BE2C (cell line): ENCODE results near the gene AUTS2.

Experiments
- DNase-seq: peaks from one replicate; pipeline ENCODE4 v3.0.0-alpha.2; 2020
- H3K27me3 ChIP-seq: fragments of 250-450 bp; sonication (Bioruptor Pico); 2 replicates; pipeline ENCODE4 v1.5.1; 2020; ENCODE audit warnings: mild to moderate bottlenecking
- H3K36me3 ChIP-seq: fragments of 250-450 bp; sonication (Bioruptor Pico); 2 replicates; pipeline ENCODE4 v1.5.1; 2020; ENCODE audit warnings: mild to moderate bottlenecking
- H3K4me1 ChIP-seq: fragments of 250-450 bp; sonication (Bioruptor Pico); 2 replicates; pipeline ENCODE4 v1.5.1; 2020
- H3K4me3 ChIP-seq: 2 replicates; pipeline ENCODE4 v1.5.1; 2011; ENCODE audit warnings: low read depth, low read length
- H3K9me3 ChIP-seq: fragments of 250-450 bp; sonication (Bioruptor Pico); 2 replicates; pipeline ENCODE4 v1.5.1; 2020
- TF ChIP-seq, protein P1 (sequence below): IDR thresholded peaks from 2 replicates; pipeline ENCODE4 v1.5.1; 2012; ENCODE audit warnings: mild to moderate bottlenecking, low read depth, low read length

Gene AUTS2

DNA sequence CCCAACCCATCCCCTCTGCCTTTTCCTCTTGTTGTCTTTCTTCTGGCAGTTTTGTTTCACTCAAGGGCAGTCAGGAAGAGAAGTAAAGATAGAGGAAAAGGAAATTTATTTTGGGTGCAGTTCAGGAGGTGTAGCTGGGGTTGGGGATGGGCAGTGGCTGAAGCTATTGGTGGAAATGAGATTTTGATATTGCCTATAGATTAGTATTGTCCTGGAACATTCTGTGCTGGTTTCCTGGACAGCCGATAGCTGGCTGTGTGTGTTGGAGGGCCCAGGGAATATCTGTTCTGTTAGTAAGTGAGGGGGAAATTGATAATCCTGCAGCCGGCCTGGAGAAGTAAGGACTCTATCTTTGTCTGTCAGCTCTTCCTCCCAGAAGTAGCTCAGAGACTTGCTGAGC lies 107.8 kb downstream of the AUTS2 start:
- H3K4me3 ChIP-seq: no peak overlapping the region
- no peaks in the 10 kb centered on the region; the same call in 1 of the 2 replicates for H3K27me3 ChIP-seq
- H3K9me3 ChIP-seq: no peaks in the 10 kb centered on the region
- TF ChIP-seq, protein P1, sequence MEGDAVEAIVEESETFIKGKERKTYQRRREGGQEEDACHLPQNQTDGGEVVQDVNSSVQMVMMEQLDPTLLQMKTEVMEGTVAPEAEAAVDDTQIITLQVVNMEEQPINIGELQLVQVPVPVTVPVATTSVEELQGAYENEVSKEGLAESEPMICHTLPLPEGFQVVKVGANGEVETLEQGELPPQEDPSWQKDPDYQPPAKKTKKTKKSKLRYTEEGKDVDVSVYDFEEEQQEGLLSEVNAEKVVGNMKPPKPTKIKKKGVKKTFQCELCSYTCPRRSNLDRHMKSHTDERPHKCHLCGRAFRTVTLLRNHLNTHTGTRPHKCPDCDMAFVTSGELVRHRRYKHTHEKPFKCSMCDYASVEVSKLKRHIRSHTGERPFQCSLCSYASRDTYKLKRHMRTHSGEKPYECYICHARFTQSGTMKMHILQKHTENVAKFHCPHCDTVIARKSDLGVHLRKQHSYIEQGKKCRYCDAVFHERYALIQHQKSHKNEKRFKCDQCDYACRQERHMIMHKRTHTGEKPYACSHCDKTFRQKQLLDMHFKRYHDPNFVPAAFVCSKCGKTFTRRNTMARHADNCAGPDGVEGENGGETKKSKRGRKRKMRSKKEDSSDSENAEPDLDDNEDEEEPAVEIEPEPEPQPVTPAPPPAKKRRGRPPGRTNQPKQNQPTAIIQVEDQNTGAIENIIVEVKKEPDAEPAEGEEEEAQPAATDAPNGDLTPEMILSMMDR: no peak
- no peaks in the 10 kb centered on the region for H3K36me3 ChIP-seq
- no peak for DNase-seq
- H3K4me1 ChIP-seq: peaks cover 24% of the 10 kb centered on the region

DNA sequence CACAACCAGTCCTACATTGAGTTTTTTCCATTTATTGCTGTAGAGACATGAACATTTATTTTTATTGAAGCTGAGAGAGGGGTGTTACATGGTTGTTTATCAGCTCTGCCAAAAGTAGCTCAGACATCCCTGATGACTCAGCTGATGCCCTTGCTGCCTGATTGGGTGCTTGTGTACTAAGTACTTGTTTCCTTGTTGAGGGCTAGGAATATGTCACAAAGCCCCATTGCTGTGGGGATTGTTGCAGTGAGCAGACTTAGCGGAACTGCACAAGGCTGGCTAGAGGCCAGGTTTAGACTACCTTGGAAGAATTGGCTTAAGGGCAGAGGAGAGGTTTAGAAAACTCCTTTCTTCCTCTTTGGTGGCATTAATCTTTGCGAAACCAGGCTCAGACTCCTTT lies 110.6 kb downstream of the AUTS2 start:
- no peak overlapping the region for H3K4me3 ChIP-seq
- H3K36me3 ChIP-seq: no peaks in the 10 kb centered on the region
- peaks cover 8% of the 10 kb centered on the region for H3K4me1 ChIP-seq
- DNase-seq: peak; percentile 19
- TF ChIP-seq, protein P1: no peak
- H3K27me3 ChIP-seq: no peaks in the 10 kb centered on the region; the same call in 1 of the 2 replicates
- H3K9me3 ChIP-seq: no peaks in the 10 kb centered on the region

DNA sequence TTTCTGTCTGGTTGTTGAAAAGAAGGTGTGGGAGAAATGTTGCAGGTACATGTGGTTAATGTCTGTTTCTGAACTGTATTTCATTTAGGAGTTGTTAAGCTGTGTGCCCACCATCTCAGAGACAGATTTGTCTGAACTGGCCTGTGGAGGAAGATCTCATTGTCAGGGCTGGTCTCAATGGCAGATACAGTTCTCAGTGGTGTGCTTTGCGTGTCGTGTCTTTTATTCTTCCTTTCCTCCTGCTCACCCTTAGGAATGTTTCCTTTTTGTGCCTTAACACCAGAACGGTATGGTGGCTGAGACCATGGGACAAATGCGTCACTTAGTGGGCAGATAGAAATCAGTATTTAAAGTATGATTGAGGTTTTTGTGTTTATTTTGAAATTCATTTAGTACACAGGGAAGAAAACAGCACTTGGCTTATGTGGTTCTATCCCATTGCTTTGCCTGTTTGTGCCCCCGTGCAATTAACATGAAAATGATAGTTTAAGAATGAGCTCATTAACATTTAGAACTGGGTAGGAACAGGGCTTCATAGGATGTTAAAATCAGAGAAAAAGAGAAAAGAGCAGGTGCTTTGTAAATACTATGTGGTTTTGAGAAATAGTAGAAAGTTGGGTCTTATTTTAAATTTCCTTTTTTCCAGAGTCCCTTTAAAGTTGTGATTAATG lies 112.6 kb downstream of the AUTS2 start:
- no peak for DNase-seq
- Histone ChIP-seq H3K9me3 (no peaks in the 10 kb centered on the region), H3K36me3 (no peaks in the 10 kb centered on the region), H3K4me3 (no peak overlapping the region), H3K4me1 (peaks cover 7% of the 10 kb centered on the region; the same call in 1 of the 2 replicates), H3K27me3 (no peaks in the 10 kb centered on the region)
- TF ChIP-seq, protein P1: no peak

DNA sequence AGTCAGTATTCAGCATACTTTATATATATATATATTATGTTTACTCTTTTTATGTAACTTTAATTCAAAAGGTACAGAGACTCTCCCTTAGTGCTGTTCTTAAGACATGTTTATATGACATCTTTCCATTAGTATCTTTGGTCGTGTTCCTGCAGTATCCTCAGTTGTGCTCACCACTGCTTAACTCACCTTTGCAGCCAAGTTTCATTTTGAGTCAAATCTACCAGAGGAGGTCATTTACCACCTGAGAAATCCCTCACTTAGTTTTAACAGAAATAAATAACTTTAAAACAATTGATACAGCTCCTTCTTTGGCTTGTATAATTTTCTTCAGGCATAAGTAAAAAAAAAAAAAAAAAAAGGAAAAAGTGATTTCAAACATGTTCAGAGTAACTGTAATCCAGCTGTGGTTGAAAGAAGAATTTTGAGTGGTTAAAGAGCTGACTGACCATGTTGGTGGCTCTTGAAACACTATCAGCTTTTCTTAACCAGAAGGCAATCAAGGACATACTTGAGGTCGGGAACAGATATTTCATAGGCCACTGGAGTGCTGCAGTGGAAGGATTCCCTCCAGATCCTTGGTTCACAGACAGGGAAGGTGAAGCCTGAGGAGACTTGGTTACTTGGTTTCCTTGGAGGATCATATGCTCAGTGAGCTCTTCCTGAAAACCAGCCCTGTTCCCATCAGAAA lies 116.8 kb downstream of the AUTS2 start:
- Histone ChIP-seq H3K27me3 (no peaks in the 10 kb centered on the region), H3K4me1 (peaks cover 11% of the 10 kb centered on the region), H3K36me3 (no peaks in the 10 kb centered on the region), H3K4me3 (no peak overlapping the region), H3K9me3 (no peaks in the 10 kb centered on the region)
- TF ChIP-seq, protein P1: no peak
- no peak for DNase-seq

DNA sequence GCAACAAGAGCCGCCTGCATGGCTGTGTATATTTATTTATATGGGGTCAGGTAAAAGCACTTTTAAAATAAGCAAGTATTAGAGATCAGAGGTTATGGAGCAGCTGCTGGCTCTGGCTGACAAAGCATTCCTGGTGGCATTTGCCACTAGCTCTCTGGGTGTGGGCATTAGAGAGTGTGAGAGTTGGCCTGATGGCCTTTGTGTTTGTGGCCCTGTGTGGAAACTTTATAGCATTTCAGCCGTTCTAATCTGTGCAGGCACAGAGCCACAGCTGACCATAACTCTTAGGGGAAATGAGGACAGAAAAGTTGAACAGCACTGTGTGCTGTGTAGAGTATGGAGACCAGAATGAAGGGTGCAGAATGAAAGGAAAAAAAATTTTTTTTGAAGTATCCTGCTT lies 118.9 kb downstream of the AUTS2 start:
- TF ChIP-seq, protein P1: no peak
- H3K27me3 ChIP-seq: no peaks in the 10 kb centered on the region
- peaks cover 11% of the 10 kb centered on the region for H3K4me1 ChIP-seq
- no peak overlapping the region for H3K4me3 ChIP-seq
- no peaks in the 10 kb centered on the region for H3K36me3 ChIP-seq
- no peaks in the 10 kb centered on the region for H3K9me3 ChIP-seq
- DNase-seq: no peak

DNA sequence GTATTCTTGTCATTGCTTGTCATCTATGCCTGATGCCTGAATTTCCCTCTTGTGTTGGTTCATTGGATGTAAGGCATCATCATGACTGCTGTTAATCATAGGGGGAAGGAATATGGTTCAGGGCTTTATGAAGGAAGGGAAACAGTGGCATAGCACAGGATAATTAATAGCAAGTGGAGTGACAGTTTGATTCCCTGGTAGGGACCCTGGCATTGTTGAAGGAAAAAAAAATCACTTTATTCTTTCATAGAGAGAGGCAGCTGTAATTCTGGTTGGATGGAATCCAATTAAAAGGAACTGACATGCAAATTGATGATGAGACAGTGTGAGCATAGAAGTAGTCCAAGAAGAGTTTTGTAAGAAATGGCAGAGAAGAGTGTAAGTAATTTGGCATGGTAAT lies 121.4 kb downstream of the AUTS2 start:
- Histone ChIP-seq H3K4me3 (no peak overlapping the region), H3K9me3 (no peaks in the 10 kb centered on the region), H3K36me3 (no peaks in the 10 kb centered on the region), H3K4me1 (peaks cover 11% of the 10 kb centered on the region), H3K27me3 (no peaks in the 10 kb centered on the region)
- DNase-seq: no peak
- TF ChIP-seq, protein P1: no peak
